DND-41 (cell line): ENCODE results near the gene KDM1B.

ENCODE experiments used
- CTCF ChIP-seq: IDR thresholded peaks from 2 replicates; pipeline ENCODE4 v1.5.1; 2012; ENCODE audit warnings: borderline replicate concordance, low read length, moderate library complexity, mild to moderate bottlenecking; ENCODE audit not compliant: poor library complexity, severe bottlenecking; ENCODE audit errors: extremely low read depth
- EZH2 ChIP-seq: IDR thresholded peaks from 3 replicates; pipeline ENCODE4 v1.6.1; 2012; ENCODE audit warnings: borderline replicate concordance, low read depth, mild to moderate bottlenecking, moderate library complexity, low read length, inconsistent platforms; ENCODE audit not compliant: severe bottlenecking

GRCh38 chr6:18165751-18166150, 10.5 kb downstream of the KDM1B start:
- TF ChIP-seq CTCF (no peak), EZH2 (no peak)
